Lower leg skin (tissue), 4 donors: ENCODE results near the gene MCOLN2. TPM values are rescaled to one million over a fixed set of nuclear protein-coding genes. Genes with fewer than 3 reads are reported as not detected.

ENCODE experiments used
- DNase-seq, 2 donors: peaks; one replicate each; pipeline ENCODE4 v3.0.0-alpha.2; 2019; ENCODE audit warnings: low spot score in 2 of 2
- H3K4me3 ChIP-seq: fragments of 200-600 bp; sonication (generic); 2 replicates; pipeline ENCODE4 v1.5.1; 2017; ENCODE audit warnings: mild to moderate bottlenecking, low read depth; ENCODE audit not compliant: poor library complexity, severe bottlenecking
- POLR2A ChIP-seq, 2 donors: fragments of 450-650 bp; IDR thresholded peaks; one replicate each; pipeline ENCODE4 v1.6.1; 2016 to 2017; ENCODE audit warnings: antibody characterized with exemption in 2 of 2, mild to moderate bottlenecking in 1 of 2, moderate library complexity in 1 of 2
- WGBS, 2 donors: methylation state at CpG; one replicate each; pipeline ENCODE4 v1.1.5; 2018; 5-methylcytosine and 5-hydroxymethylcytosine counted together
- intact Hi-C: fragments of 100-400 bp; cut with DNase I; formaldehyde crosslinking; loops from one replicate; pipeline ENCODE4 v1.15.0; 2023; ENCODE audit warnings: low total_unique reads
- total RNA-seq, 4 donors: library from RNA; depleted of rRNA; stranded (reverse); fragments of >200 nt; gene quantifications; one replicate each; pipeline ENCODE4 v1.1.0, GENCODE V29; 2016
- TF ChIP-seq, protein P1 (sequence below), 3 donors: fragments of 450-650 bp; IDR thresholded peaks; one replicate each; pipeline ENCODE4 v1.5.1; 2016; ENCODE audit warnings: antibody characterized with exemption in 3 of 3, mild to moderate bottlenecking in 3 of 3, moderate library complexity in 2 of 3

The MCOLN2 gene
- total RNA-seq, 4 donors from 2014 or later, result 0.44 to 1.9 (median 1.5) TPM

DNA sequence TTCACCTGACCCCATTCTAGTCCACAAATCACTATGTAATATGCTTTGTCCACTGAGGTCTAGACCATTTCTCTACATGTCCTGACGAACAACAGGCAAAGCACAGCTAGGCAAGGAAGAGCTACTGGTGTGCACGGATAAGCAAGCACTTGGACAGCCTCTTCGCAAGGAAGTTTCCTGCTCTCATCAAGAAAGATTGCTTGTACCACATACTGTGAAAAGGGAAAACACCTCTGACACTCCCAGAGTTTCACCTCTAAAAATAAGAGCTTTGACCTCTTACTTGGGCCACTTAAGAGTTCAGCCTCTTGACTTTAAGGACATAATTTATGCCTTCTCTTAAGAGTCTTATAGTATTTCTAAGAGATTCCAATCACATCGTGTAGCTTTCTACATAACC, 67.9 kb downstream of the MCOLN2 start:
- 67 to 68% methylated on average over 4 of the region's 4 CpGs for WGBS, 2 donors
- TF ChIP-seq POLR2A (IDR thresholded peaks at IDR 0.05), result no peak
- TF ChIP-seq, protein P1, sequence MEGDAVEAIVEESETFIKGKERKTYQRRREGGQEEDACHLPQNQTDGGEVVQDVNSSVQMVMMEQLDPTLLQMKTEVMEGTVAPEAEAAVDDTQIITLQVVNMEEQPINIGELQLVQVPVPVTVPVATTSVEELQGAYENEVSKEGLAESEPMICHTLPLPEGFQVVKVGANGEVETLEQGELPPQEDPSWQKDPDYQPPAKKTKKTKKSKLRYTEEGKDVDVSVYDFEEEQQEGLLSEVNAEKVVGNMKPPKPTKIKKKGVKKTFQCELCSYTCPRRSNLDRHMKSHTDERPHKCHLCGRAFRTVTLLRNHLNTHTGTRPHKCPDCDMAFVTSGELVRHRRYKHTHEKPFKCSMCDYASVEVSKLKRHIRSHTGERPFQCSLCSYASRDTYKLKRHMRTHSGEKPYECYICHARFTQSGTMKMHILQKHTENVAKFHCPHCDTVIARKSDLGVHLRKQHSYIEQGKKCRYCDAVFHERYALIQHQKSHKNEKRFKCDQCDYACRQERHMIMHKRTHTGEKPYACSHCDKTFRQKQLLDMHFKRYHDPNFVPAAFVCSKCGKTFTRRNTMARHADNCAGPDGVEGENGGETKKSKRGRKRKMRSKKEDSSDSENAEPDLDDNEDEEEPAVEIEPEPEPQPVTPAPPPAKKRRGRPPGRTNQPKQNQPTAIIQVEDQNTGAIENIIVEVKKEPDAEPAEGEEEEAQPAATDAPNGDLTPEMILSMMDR (IDR thresholded peaks at IDR 0.05), result no peak
- intact Hi-C loops, result no loop called here
- DNase-seq, result no peak
- H3K4me3 ChIP-seq, result no peak overlapping the region

DNA sequence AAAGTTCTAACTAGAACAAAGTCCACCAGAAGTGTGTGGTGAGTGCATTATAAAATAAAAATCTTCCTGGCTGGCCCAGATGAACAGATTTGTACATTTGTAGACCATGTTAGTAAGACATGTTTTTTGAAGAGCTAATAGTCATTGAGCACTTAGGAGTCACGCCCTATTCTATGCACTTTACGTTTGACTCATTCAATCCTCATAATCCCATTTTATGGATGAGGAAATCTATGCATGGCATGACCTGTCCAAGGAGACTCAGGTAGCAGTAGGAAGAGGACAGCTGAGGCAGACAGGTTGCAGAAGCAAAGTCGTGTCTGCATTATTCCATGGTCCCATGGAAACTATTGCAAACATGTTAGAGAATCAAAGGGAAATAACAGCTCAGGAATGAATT, 73.6 kb downstream of the MCOLN2 start:
- WGBS, 2 donors, result 74 to 81% methylated on average over 3 of the region's 3 CpGs
- TF ChIP-seq, protein P1 (IDR thresholded peaks at IDR 0.05), result no peak
- TF ChIP-seq POLR2A (IDR thresholded peaks at IDR 0.05), result no peak
- DNase-seq, result no peak
- intact Hi-C loops, result no loop called here
- no peak overlapping the region for H3K4me3 ChIP-seq

DNA sequence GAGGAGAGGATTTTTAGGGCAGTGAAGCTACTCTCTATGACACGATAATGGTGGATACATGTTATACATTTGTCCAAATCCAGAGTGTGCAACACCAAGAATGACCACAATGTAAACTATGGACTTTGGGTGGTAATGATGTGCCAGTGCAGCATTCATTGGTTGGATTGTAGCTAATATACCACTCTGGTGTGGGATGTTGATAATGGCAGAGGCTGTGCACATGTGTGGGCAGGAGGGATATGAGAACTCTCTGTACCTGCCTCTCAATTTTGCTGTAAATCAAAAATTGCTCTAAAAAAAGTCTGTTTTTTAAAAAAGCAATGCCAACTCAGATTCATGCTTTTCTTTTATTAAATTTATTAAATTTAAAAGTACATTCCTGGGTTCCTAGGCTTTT, 76.8 kb downstream of the MCOLN2 start:
- no peak overlapping the region for H3K4me3 ChIP-seq
- WGBS, 2 donors, result 93 to 100% methylated on average over 1 of the region's 1 CpG
- no peak for DNase-seq
- TF ChIP-seq, protein P1 (IDR thresholded peaks at IDR 0.05), result no peak
- no peak for TF ChIP-seq POLR2A (IDR thresholded peaks at IDR 0.05)
- intact Hi-C loops, result no loop called here

DNA sequence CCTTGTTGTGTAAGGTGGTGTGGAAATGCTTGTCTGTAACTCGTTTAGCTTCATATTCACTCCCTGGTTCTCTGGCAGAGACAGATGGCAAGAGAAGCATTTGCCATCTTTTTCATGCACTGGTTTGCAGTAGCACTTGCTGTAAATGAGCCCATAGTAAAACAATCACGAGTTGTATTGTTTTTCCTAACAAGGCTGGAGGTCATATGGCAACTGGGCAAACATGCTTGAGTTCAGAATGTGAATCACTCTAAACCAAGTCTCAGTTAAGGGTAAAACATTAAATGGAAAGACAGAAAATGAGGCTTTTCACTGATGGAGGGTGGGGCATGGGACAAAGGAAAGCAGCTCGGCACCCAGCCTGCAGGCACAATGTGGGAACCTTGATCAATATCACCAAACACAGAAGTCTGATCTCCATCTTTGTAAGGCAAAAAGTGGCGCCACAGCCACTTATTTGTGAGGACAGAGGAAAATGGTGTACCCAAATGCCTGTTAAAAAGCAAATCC, 77.4 kb downstream of the MCOLN2 start:
- H3K4me3 ChIP-seq, result no peak overlapping the region
- TF ChIP-seq, protein P1 (IDR thresholded peaks at IDR 0.05), result no peak
- no peak for TF ChIP-seq POLR2A (IDR thresholded peaks at IDR 0.05)
- no peak for DNase-seq
- intact Hi-C loops, result no loop called here
- 49 to 57% methylated on average over 4 of the region's 4 CpGs for WGBS, 2 donors

DNA sequence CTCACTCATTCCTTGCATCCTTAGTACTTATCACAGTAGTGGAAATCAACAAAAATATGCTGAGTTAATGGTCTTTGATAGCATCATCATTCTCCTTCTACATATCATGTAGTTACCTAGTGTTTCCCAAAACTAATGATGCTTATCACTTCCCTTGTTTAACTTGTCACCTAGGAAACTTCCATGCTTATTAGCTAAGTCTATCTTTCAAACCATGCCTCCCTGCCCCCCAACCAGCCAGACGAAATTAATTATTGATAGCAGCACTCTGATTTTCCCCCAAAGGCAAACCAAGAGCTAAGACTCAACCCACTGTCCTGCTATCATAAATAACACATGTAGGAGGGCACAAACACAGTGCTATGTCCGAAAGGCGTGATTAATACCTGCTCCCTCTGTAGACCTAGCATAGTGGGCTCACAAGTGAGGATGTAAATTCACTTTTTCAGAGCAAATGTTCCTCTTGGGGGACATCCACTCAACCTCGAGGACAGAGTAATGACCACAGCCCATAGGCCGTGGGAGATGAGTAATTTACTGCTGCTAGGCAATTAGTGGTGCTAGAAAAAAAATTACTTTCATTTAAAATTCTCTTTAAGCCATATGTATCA, 78.1 kb downstream of the MCOLN2 start:
- intact Hi-C loops, result no loop called here
- TF ChIP-seq, protein P1 (IDR thresholded peaks at IDR 0.05), result no peak
- no peak for TF ChIP-seq POLR2A (IDR thresholded peaks at IDR 0.05)
- DNase-seq, result no peak
- H3K4me3 ChIP-seq, result no peak overlapping the region
- 63 to 67% methylated on average over 5 of the region's 5 CpGs for WGBS, 2 donors

DNA sequence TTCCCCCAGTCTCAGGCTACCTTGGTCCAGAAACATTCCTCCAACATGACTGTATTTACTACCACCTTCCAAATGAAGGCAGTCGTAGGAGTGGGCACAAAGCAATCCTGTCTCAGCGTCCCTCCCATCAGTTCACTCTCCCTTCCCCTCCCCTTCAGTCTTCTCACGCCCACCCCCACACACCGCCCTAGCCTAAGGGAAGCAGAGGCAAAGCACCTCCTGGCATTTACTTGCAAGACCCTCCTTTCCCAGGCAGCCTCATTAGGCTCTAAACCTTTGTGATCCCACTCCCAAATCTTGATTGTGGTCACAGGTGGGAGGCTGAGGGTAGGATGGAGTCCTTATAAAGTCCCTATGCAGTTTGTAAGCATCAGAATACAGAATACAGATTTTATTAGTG, 80.0 kb downstream of the MCOLN2 start:
- 51 to 66% methylated on average over 4 of the region's 4 CpGs for WGBS, 2 donors
- intact Hi-C loops, result no loop called here
- TF ChIP-seq POLR2A (IDR thresholded peaks at IDR 0.05), result no peak
- TF ChIP-seq, protein P1 (IDR thresholded peaks at IDR 0.05), result no peak
- no peak for DNase-seq
- H3K4me3 ChIP-seq, result no peak overlapping the region
